Activated B cell treated with CpG ODN at 0.5 μM for 24 hours (primary cell): ENCODE data around the gene PCGF2. TPM values are rescaled to one million over a fixed set of nuclear protein-coding genes. Genes with fewer than 3 reads are reported as not detected.

Source experiments
- ATAC-seq: fragments of 200-7000 bp; cut with Tn5 transposase; one replicate; pipeline ENCODE4 v1.10.0; 2021; ENCODE audit warnings: low read depth, mild to moderate bottlenecking, moderate library complexity
- CTCF ChIA-PET: fragments of 350-600 bp; sonication (Branson Sonifier 250); formaldehyde crosslinking; loops from one replicate; lab custom pipeline; 2021; ENCODE audit warnings: antibody characterized with exemption; lab: Charles Lee
- POLR2A ChIA-PET: fragments of 350-600 bp; sonication (Branson Sonifier 250); formaldehyde crosslinking; loops from one replicate; lab custom pipeline; 2021; ENCODE audit warnings: antibody characterized with exemption; lab: Charles Lee
- DNase-seq: peaks from one replicate; pipeline ENCODE4 v3.0.0; 2022
- H3K27ac Mint-ChIP-seq: one replicate; pipeline ENCODE4 v1.8.0; 2020; ENCODE audit warnings: mixed read lengths
- H3K27me3 Mint-ChIP-seq: one replicate; pipeline ENCODE4 v1.8.0; 2021; ENCODE audit warnings: mixed read lengths
- H3K36me3 Mint-ChIP-seq: one replicate; pipeline ENCODE4 v1.8.0; 2021; ENCODE audit warnings: low read depth, mixed read lengths
- H3K4me1 Mint-ChIP-seq: one replicate; pipeline ENCODE4 v1.8.0; 2021; ENCODE audit warnings: mixed read lengths
- H3K4me3 Mint-ChIP-seq: one replicate; pipeline ENCODE4 v1.8.0; 2020; ENCODE audit warnings: mild to moderate bottlenecking, mixed read lengths
- H3K9me3 Mint-ChIP-seq: one replicate; pipeline ENCODE4 v1.8.0; 2020; ENCODE audit warnings: mixed read lengths
- intact Hi-C: fragments of 100-400 bp; cut with micrococcal nuclease; formaldehyde crosslinking; loops from one replicate; pipeline ENCODE4 v1.15.1; 2024
- total RNA-seq: library from RNA; stranded (reverse); gene quantifications from 2 replicates; pipeline ENCODE4 v1.2.3, GENCODE V29; 2022
- TF ChIP-seq, protein P1 (sequence below): fragments of 200-600 bp; IDR thresholded peaks from one replicate; pipeline ENCODE4 v1.8.0; 2022; ENCODE audit warnings: antibody characterized with exemption, mild to moderate bottlenecking

The PCGF2 gene
- total RNA-seq, 1 donor from 2014 or later = not detected

DNA sequence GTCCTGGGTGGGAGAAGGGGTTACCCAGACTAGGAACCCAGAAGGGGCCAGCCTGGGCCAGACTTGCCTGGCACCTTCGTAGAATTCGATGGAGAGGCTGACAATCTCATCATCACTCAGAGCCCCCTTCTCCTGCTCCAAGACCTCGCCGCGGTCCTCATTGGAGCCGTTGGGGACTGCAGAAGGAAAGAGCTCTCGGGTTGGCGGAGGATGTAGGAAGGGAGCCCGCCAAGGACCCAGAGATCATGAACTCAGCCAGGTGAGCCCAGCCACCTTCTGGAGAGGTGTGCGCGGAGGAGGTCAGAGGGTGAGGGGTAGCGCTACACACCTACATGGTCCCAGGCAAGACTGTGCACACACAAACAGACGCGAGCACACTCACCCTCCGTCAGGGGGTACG, 9.4 kb downstream of the PCGF2 start:
- no peak for DNase-seq
- H3K4me3 Mint-ChIP-seq = no peak overlapping the region
- no peak for ATAC-seq
- intact Hi-C loops = no loop called here
- no peaks in the 10 kb centered on the region for H3K9me3 Mint-ChIP-seq
- TF ChIP-seq, protein P1, sequence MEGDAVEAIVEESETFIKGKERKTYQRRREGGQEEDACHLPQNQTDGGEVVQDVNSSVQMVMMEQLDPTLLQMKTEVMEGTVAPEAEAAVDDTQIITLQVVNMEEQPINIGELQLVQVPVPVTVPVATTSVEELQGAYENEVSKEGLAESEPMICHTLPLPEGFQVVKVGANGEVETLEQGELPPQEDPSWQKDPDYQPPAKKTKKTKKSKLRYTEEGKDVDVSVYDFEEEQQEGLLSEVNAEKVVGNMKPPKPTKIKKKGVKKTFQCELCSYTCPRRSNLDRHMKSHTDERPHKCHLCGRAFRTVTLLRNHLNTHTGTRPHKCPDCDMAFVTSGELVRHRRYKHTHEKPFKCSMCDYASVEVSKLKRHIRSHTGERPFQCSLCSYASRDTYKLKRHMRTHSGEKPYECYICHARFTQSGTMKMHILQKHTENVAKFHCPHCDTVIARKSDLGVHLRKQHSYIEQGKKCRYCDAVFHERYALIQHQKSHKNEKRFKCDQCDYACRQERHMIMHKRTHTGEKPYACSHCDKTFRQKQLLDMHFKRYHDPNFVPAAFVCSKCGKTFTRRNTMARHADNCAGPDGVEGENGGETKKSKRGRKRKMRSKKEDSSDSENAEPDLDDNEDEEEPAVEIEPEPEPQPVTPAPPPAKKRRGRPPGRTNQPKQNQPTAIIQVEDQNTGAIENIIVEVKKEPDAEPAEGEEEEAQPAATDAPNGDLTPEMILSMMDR = no peak
- H3K27me3 Mint-ChIP-seq = peaks cover 7% of the 10 kb centered on the region
- ChIA-PET POLR2A (no interaction called here), CTCF (no interaction called here)
- peaks cover 10% of the 10 kb centered on the region for H3K4me1 Mint-ChIP-seq
- H3K27ac Mint-ChIP-seq = no peak overlapping the region
- H3K36me3 Mint-ChIP-seq = no peaks in the 10 kb centered on the region

DNA sequence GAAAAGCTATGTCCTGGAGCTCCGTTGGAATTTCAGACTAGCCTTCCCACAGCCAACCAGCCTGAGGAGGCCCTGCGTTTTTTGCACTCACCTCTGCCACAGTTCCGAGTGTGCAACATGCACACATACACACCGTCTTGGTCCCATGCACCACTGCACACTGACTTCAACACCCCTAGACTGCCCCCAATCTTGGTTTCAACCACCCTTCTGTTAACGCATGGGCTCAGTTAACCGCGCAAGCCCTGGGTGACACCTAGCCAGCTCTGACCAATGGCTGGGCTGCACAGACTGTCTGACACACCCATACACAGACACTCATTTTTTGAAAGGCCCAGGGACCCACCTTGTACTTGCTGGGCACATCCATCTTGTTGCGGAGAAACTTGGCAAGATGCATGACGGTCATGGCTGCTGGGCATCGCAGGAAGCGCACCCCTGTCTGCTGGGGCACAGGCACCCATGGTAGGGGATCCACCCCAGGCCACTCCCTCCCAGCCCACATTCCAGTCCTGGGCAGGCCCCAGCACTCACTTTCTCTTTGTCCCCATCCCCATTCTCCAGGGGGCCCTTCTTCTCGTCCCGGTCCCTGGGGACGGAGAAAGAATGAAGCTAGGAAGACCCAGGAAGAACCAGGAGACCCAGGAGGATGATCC, 10.0 kb downstream of the PCGF2 start:
- TF ChIP-seq, protein P1 = no peak
- H3K27me3 Mint-ChIP-seq = peaks cover 7% of the 10 kb centered on the region
- no peak overlapping the region for H3K27ac Mint-ChIP-seq
- intact Hi-C loops = no loop called here
- ATAC-seq (no peak), DNase-seq (no peak)
- ChIA-PET POLR2A (no interaction called here), CTCF (interaction anchor here (4.8 kb wide), 1 partner anchor 61 kb away, joined by 135 read pairs; the partner anchor contains the start of gene EPOP)
- no peaks in the 10 kb centered on the region for H3K9me3 Mint-ChIP-seq
- H3K4me3 Mint-ChIP-seq = no peak overlapping the region
- H3K36me3 Mint-ChIP-seq = no peaks in the 10 kb centered on the region
- peaks cover 11% of the 10 kb centered on the region for H3K4me1 Mint-ChIP-seq

DNA sequence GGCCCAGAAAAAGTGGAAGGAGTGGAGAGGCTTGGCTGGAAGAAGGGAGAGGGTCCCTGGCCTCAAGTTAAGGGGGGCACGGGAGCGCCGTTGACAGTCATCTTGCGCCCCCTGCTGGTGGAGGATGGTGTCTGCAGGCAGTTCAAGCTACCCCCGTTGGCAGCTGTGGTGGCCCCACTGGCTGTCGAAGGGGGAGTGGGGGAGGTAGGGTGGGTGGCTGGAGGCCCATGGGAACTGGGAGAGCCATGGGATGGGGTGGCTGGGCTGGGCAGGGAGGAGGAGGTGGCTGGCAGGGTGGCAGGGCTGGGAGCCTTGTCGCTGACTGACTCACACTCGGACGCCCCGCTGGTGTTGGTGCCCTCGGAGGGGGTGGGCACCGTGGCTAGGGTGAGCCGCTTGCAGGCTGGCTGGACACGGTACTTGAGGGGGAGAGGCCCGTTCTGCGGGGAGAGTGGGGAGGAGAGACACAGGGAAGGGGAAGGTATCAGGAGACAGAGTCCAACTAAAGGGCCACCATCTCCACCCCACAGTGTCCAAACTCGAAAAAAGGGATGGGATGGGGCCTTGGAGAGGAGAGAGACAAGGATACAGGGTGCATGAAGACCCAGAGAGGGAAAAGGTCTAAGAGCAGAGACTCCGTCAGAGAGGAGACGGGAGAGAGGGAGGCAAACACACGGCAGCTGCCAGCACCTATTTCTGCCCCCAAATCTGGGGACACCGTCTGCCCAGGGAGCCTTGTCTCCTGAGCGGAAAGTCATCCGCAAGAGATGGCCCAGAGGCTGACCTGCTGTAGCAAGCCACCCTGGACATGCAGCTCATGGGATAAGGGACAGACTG, 12.8 kb downstream of the PCGF2 start:
- peaks cover 5% of the 10 kb centered on the region for H3K27me3 Mint-ChIP-seq
- ChIA-PET CTCF (interaction anchor here (0.6 to 4.8 kb wide), 24 partner anchors 11 to 182 kb away, joined by 3 to 135 read pairs (median 5); partner anchors contain the start of genes EPOP, MLLT6 and PSMB3), POLR2A (interaction anchor here (0.6 to 1.4 kb wide), 7 partner anchors 11 to 177 kb away, joined by 3 to 7 read pairs (median 4); partner anchors contain the start of gene MLLT6)
- no peaks in the 10 kb centered on the region for H3K9me3 Mint-ChIP-seq
- no peak overlapping the region for H3K4me3 Mint-ChIP-seq
- peak; percentile 76 for DNase-seq
- ATAC-seq = peak; percentile 39
- peaks cover 26% of the 10 kb centered on the region for H3K4me1 Mint-ChIP-seq
- TF ChIP-seq, protein P1 = no peak
- no peak overlapping the region for H3K27ac Mint-ChIP-seq
- peaks cover 4% of the 10 kb centered on the region for H3K36me3 Mint-ChIP-seq
- intact Hi-C loops = loop anchor here (1.0 kb wide), 2 partner anchors 58 to 176 kb away; no protein-coding TSS in a partner anchor

DNA sequence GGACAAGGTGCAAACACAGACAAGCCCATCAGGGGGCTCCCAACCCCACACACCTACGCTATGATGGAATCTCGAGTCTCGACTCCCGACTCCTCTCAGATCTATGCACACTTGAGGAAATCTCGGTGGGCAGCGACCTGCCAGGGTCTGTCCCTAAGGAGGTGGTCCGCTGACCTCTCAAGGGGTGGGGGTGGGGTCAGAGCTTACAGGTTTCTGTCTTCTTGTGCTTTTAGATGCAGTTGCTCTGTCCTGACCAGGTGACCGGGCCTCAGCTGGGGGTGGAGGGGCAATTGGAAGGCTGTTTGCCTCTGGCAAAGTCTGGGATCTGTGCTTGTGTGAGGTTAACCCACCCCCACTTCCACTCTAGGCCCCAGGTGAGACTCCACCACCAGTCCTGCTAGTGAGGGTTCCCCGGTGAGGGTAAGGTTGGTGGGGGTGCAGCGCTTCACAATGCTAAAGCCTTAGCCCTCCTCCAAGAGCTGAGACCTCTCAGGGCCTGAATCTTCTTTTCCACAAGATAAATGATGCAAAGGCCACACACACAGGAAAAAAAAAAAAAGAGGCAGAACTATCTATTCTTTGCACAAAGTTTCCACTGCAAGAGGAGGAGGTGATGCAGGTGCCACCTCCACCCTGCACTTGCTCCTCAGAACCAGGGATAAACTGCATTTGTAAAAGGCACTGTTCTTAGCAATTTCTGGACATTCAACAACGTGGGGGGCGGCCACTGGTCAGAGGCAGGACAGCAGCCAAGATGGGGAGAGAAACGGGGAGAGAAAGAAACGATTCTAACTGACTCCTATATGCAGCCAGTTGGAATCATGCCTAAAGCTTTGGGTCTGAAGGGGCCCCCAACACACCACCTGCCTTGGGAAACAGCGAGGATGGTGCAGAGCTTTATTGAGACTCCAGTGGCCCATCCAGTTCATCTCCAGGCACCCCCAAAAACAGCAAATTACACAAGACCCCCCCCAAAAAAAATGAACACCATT, 13.9 kb downstream of the PCGF2 start:
- H3K27me3 Mint-ChIP-seq = no peaks in the 10 kb centered on the region
- DNase-seq (no peak), ATAC-seq (no peak)
- ChIA-PET CTCF (interaction anchor here (0.8 to 4.8 kb wide), 14 partner anchors 12 to 178 kb away, joined by 3 to 135 read pairs (median 8); partner anchors contain the start of genes EPOP, MLLT6 and PSMB3), POLR2A (interaction anchor here (0.7 to 1.4 kb wide), 6 partner anchors 30 to 176 kb away, joined by 3 to 7 read pairs (median 4); partner anchors contain the start of gene MLLT6)
- H3K36me3 Mint-ChIP-seq = peaks cover 4% of the 10 kb centered on the region
- H3K27ac Mint-ChIP-seq = peak overlapping the region; percentile 27
- H3K9me3 Mint-ChIP-seq = no peaks in the 10 kb centered on the region
- H3K4me1 Mint-ChIP-seq = peaks cover 30% of the 10 kb centered on the region
- TF ChIP-seq, protein P1 = no peak
- intact Hi-C loops = loop anchor here (1.0 kb wide), 2 partner anchors 242 to 419 kb away; no protein-coding TSS in a partner anchor
- no peak overlapping the region for H3K4me3 Mint-ChIP-seq
